Activated CD8-positive, alpha-beta T cell treated with anti-CD3 and anti-CD28 coated beads for 36 hours (primary cell): ENCODE results near the gene ARHGAP4. TPM values are rescaled to one million over a fixed set of nuclear protein-coding genes. Genes with fewer than 3 reads are reported as not detected.

Experiments used
- ATAC-seq: fragments of 200-7000 bp; cut with Tn5 transposase; one replicate; pipeline ENCODE4 v1.10.0; 2021; ENCODE audit warnings: mild to moderate bottlenecking, moderate library complexity
- CTCF ChIA-PET: fragments of 350-600 bp; sonication (Branson Sonifier 250); formaldehyde crosslinking; loops from one replicate; lab custom pipeline; 2021; ENCODE audit warnings: antibody characterized with exemption; lab: Charles Lee
- POLR2A ChIA-PET: fragments of 350-600 bp; sonication (Branson Sonifier 250); formaldehyde crosslinking; loops from one replicate; lab custom pipeline; 2021; ENCODE audit warnings: antibody characterized with exemption; lab: Charles Lee
- DNase-seq: peaks from one replicate; pipeline ENCODE4 v3.0.0-alpha.2; 2020
- H3K27ac Mint-ChIP-seq: one replicate; pipeline ENCODE4 v1.8.0; 2021; ENCODE audit warnings: mild to moderate bottlenecking, mixed read lengths
- H3K27me3 Mint-ChIP-seq: one replicate; pipeline ENCODE4 v1.8.0; 2021; ENCODE audit warnings: mixed read lengths
- H3K36me3 Mint-ChIP-seq: one replicate; pipeline ENCODE4 v1.8.0; 2021; ENCODE audit warnings: low read depth, mixed read lengths
- H3K4me1 Mint-ChIP-seq: one replicate; pipeline ENCODE4 v1.8.0; 2021; ENCODE audit warnings: low read depth, mixed read lengths
- H3K4me3 Mint-ChIP-seq: one replicate; pipeline ENCODE4 v1.8.0; 2021; ENCODE audit warnings: mild to moderate bottlenecking, moderate library complexity, mixed read lengths
- H3K9me3 Mint-ChIP-seq: one replicate; pipeline ENCODE4 v1.8.0; 2021; ENCODE audit warnings: mixed read lengths
- intact Hi-C: fragments of 100-400 bp; cut with micrococcal nuclease; formaldehyde crosslinking; loops from one replicate; pipeline ENCODE4 v1.10.0; 2022
- total RNA-seq, 2 experiments: library from RNA; stranded (reverse); gene quantifications; one replicate each; pipeline ENCODE4 v1.2.3, GENCODE V29; 2021
- TF ChIP-seq, protein P1 (sequence below): fragments of 200-600 bp; IDR thresholded peaks from one replicate; pipeline ENCODE4 v1.8.0; 2022; ENCODE audit warnings: antibody characterized with exemption, mild to moderate bottlenecking

ARHGAP4 gene
- total RNA-seq, 2 experiments from 2014 or later, result 128 to 130 TPM

DNA sequence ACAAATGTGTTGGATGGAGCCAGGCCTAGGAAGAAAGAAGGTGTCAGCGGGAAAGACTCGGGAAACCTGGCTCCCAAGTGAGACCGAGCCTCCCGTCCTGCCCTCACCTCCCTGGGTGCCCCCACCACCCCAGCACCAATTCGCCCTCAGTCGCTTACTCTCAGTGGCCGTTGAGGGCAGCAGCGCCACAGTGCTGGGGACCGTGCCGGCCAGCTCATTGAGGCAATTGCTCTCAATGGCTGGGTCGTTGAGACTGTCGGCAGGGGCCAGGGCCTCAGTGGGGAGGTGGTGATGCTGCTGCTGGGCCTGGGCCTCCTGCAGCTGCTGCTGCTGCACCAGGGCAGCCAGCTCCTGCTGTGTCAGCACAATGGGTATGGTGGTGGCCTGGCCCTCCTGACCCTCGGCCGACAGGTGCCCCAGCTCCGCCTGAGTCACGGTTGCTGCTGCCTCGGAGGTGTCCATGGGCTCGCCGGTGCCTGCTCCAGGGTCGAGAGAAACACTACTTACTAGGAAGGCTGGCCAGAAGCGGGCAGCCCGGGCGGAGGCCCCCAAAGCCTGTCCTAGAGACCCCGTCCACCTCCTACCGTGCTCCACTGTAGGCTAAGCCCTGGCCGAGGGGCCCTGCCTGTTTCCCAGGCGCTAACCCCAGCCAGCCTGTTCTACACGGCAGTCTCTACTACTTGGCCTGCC lies 25.8 kb upstream of the ARHGAP4 start:
- intact Hi-C loops, result no loop called here
- no peak overlapping the region for H3K4me3 Mint-ChIP-seq
- peaks cover 44% of the 10 kb centered on the region for H3K36me3 Mint-ChIP-seq
- H3K27me3 Mint-ChIP-seq, result no peaks in the 10 kb centered on the region
- TF ChIP-seq, protein P1, sequence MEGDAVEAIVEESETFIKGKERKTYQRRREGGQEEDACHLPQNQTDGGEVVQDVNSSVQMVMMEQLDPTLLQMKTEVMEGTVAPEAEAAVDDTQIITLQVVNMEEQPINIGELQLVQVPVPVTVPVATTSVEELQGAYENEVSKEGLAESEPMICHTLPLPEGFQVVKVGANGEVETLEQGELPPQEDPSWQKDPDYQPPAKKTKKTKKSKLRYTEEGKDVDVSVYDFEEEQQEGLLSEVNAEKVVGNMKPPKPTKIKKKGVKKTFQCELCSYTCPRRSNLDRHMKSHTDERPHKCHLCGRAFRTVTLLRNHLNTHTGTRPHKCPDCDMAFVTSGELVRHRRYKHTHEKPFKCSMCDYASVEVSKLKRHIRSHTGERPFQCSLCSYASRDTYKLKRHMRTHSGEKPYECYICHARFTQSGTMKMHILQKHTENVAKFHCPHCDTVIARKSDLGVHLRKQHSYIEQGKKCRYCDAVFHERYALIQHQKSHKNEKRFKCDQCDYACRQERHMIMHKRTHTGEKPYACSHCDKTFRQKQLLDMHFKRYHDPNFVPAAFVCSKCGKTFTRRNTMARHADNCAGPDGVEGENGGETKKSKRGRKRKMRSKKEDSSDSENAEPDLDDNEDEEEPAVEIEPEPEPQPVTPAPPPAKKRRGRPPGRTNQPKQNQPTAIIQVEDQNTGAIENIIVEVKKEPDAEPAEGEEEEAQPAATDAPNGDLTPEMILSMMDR, result no peak
- peaks cover 39% of the 10 kb centered on the region for H3K4me1 Mint-ChIP-seq
- peak overlapping the region; percentile 66 for H3K27ac Mint-ChIP-seq
- no peak for ATAC-seq
- DNase-seq, result no peak
- H3K9me3 Mint-ChIP-seq, result no peaks in the 10 kb centered on the region
- POLR2A ChIA-PET, result interaction anchor here (0.6 to 11.9 kb wide), 6 partner anchors 11 to 534 kb away, joined by 3 to 130 read pairs (median 5); partner anchors contain the start of genes ARHGAP4, HCFC1 and NAA10
- CTCF ChIA-PET, result interaction anchor here (1.1 to 10.2 kb wide), 3 partner anchors 11 to 26 kb away, joined by 3 to 136 read pairs (median 17); partner anchors contain the start of gene ARHGAP4

DNA sequence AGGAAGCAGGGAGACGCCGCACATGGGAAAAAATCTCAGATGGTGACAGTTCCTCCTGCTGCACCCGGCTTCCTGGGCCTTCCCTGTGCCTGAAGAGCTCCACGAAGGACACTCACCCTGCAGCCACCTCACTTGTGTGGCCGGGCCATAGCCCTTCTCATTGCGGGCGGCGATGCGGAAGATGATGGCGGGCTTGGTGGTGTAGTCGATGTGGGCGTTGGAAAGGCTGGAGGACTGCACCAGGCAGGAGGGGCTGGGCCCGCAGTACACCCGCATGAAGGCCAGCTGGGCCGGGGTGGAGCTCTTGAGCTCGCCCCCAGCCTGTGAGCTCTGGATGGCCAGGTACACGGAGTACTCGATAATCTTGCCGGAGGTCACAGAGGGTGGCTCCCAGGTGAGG lies 24.1 kb upstream of the ARHGAP4 start:
- intact Hi-C loops, result no loop called here
- Mint-ChIP-seq H3K9me3 (no peaks in the 10 kb centered on the region), H3K4me1 (peaks cover 39% of the 10 kb centered on the region), H3K27ac (peak overlapping the region; percentile 66), H3K36me3 (peaks cover 40% of the 10 kb centered on the region), H3K27me3 (no peaks in the 10 kb centered on the region), H3K4me3 (no peak overlapping the region)
- TF ChIP-seq, protein P1, result no peak
- DNase-seq, result no peak
- no peak for ATAC-seq
- ChIA-PET CTCF (interaction anchor here (1.2 to 10.2 kb wide), 4 partner anchors 12 to 183 kb away, joined by 4 to 136 read pairs (median 6); partner anchors contain the start of gene ARHGAP4), POLR2A (interaction anchor here (0.5 to 11.9 kb wide), 7 partner anchors 9 to 60 kb away, joined by 3 to 130 read pairs (median 14); partner anchors contain the start of genes ARHGAP4, HCFC1 and NAA10)

DNA sequence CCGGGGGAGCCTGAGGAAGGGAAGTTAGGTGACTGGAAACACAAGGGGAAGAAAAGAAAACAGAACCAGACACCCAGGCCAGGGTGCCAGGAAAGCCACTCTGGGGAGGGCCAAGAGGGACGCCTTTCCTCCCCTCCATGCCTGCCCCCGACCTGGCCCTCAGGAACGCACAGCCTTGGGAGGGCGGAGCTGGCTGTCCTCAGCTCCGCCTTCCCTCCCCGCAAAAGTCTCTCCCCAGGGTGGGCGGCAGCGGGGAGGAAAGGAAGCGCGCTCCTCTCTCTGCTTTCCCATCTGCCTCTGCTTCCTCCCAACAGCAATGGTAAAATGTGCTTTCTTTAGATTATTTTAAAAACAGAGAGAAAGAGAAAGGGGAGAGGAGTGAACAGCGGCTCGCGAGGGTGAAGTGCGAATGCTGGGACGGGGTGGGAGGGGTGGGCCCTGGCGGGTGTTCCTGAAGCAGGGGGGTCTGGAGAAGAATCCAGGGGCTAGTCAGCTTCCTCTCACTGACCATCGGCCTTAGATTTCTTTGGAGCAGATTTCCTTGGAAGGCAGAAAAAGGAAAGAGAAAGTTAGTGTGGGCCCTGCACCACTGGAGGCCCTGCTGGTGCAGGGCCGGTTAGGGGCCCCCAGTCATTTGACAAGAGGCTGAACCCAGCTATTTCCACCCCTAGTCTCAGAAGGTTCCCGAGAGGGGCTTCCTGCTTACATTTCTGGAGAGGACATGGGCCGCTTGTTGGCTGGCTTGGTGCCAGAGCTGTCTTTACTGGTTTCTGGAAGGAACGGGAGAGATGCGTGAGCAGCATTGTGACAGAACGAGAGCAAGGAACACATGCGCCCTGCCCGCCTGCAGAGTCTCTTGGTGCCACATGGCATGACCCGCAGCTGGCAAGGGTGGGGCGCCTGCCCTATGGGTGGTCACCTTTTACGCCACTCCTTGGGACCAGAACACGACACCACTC lies 23.1 kb upstream of the ARHGAP4 start:
- DNase-seq, result no peak
- no peak for ATAC-seq
- POLR2A ChIA-PET, result interaction anchor here (0.6 to 11.9 kb wide), 8 partner anchors 10 to 91 kb away, joined by 3 to 130 read pairs (median 12); partner anchors contain the start of genes ARHGAP4, HCFC1 and NAA10
- intact Hi-C loops, result no loop called here
- Mint-ChIP-seq H3K9me3 (no peaks in the 10 kb centered on the region), H3K27me3 (no peaks in the 10 kb centered on the region), H3K27ac (peak overlapping the region; percentile 86), H3K4me1 (peaks cover 41% of the 10 kb centered on the region), H3K36me3 (peaks cover 33% of the 10 kb centered on the region), H3K4me3 (peak overlapping the region; percentile 42)
- TF ChIP-seq, protein P1, result no peak
- CTCF ChIA-PET, result interaction anchor here (1.2 to 10.2 kb wide), 5 partner anchors 11 to 182 kb away, joined by 4 to 136 read pairs (median 6); partner anchors contain the start of gene ARHGAP4

DNA sequence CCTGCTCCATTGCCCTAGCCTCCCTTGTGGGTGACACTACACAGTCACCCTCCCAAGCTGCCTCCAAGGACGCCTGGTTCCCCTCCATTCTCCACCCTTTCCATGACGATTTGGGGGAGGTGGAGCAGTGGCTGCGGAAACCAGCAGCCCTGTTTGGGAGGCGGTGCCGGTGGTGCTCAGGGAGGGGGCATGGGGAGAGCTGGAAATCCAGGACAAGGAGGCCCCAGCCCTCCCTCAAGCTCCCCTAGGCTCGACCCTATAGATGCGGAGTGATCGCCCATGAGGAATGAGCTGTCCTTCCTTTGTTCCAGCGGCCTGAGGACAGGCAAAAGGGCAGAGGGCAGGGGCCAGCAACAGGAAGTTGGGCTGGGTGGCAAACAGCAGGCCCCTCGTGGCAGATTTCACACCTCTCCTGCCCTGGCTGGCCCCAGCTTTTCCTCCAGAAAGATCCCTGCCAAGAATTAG lies 22.0 kb upstream of the ARHGAP4 start:
- intact Hi-C loops, result no loop called here
- POLR2A ChIA-PET, result interaction anchor here (0.5 to 11.9 kb wide), 6 partner anchors 12 to 75 kb away, joined by 3 to 130 read pairs (median 30); partner anchors contain the start of genes ARHGAP4, HCFC1 and NAA10
- Mint-ChIP-seq H3K27me3 (no peaks in the 10 kb centered on the region), H3K9me3 (no peaks in the 10 kb centered on the region), H3K4me3 (no peak overlapping the region), H3K4me1 (peaks cover 42% of the 10 kb centered on the region), H3K27ac (peak overlapping the region; percentile 86), H3K36me3 (peaks cover 26% of the 10 kb centered on the region)
- DNase-seq (no peak), ATAC-seq (no peak)
- TF ChIP-seq, protein P1, result no peak
- CTCF ChIA-PET, result interaction anchor here (0.7 to 10.2 kb wide), 7 partner anchors 9 to 184 kb away, joined by 3 to 136 read pairs (median 4); partner anchors contain the start of genes ARHGAP4, NAA10 and PLXNB3
